ENCODE results near the gene THRB.

DNA sequence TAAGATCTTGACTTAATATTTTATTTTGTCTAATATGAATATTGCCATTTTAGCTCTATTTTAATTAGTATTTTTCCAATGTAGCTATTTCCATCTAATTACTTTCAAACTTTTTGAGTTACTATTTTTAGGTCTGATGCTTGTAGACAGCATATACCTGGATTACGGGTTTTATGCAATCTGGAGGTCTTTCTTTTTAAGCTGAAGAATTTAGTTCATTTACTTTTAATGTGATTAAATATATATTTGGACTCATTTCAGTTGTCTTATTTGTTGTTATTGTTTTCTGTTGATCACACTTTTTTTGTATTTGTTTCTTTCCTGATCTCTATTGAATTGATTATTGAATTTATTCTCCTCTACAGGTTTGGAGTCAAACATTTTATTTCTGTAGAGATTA is 30.3 kb downstream of the THRB start:
- TF ChIP-seq EZH2 (IDR thresholded peaks at IDR 0.05): no peak
- no peak for TF ChIP-seq POLR2AphosphoS5 (IDR thresholded peaks at IDR 0.05; ENCODE audit: borderline replicate concordance, low read depth, low read length)
- TF ChIP-seq FOXP2 (optimal IDR thresholded peaks at IDR 0.05; ENCODE audit: control extremely low read depth, extremely low read length, insufficient read depth): no peak
